ENCODE measurements around the gene ELN. TPM values are rescaled to one million over a fixed set of nuclear protein-coding genes. Genes with fewer than 3 reads are reported as not detected.

The ELN gene
- total RNA-seq, 3 donors from 2014 or later = 25.9 to 134 (median 31.8) TPM

DNA sequence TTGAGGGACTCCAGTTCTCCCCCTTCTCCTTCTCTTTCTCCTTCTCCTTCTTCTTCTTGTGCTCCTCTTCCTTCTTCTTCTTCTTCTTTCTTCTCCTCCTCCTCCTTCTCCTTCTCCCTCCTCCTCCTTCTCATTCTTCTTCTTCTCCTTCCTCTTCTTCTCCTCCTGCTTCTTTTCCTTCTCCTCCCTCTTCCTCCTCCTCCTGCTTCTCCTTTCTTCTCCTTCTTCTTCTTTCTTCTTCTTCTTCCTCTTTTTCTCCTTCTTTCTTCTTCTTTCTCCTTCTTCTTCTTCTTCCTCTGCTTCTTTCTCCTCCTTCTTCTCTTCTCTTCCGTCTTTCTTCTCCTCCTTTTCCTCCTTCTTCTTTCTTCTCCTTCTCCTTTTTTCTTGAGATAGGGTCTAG is 30.0 kb downstream of the ELN start:
- H3K4me1 ChIP-seq = peaks cover 0 to 7% of the 10 kb centered on the region in 2 donors
- no peak for DNase-seq (ENCODE audit: low spot score in 2 of 2)
- no peak overlapping the region for H3K4me3 ChIP-seq
- no peaks in the 10 kb centered on the region for H3K36me3 ChIP-seq
- H3K9me3 ChIP-seq = no peaks in the 10 kb centered on the region
- intact Hi-C loops (cut with DNase I; ENCODE audit: low total_unique reads) = loop anchor here (5.0 kb wide), 1 partner anchor 134 kb away; no protein-coding TSS in a partner anchor
- H3K27ac ChIP-seq = no peak overlapping the region
- no peaks in the 10 kb centered on the region for H3K27me3 ChIP-seq
- no peak for TF ChIP-seq POLR2AphosphoS5 (IDR thresholded peaks at IDR 0.05)
- TF ChIP-seq, protein P1, sequence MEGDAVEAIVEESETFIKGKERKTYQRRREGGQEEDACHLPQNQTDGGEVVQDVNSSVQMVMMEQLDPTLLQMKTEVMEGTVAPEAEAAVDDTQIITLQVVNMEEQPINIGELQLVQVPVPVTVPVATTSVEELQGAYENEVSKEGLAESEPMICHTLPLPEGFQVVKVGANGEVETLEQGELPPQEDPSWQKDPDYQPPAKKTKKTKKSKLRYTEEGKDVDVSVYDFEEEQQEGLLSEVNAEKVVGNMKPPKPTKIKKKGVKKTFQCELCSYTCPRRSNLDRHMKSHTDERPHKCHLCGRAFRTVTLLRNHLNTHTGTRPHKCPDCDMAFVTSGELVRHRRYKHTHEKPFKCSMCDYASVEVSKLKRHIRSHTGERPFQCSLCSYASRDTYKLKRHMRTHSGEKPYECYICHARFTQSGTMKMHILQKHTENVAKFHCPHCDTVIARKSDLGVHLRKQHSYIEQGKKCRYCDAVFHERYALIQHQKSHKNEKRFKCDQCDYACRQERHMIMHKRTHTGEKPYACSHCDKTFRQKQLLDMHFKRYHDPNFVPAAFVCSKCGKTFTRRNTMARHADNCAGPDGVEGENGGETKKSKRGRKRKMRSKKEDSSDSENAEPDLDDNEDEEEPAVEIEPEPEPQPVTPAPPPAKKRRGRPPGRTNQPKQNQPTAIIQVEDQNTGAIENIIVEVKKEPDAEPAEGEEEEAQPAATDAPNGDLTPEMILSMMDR (IDR thresholded peaks at IDR 0.05) = no peak
- no peak for TF ChIP-seq POLR2A (IDR thresholded peaks at IDR 0.05)

DNA sequence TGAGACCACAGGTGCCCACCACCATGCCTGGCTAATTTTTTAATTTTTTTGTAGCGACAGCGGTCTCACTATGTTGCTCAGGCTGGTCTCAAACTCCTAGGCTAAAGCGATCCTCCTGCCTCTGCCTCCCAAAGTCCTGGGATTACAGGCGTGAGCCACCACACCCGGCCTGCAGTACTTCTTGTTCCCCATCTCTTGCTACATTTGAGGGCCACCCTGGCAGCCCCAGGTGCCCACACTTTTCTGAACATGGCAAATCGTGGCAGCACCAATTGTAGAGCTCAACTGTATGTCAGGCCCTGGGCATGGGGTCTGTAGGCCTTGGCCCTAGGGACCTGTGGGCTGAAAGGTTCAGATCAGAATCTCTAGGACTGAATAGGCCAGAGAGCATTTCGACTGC is 30.5 kb downstream of the ELN start:
- Histone ChIP-seq H3K4me1 (peaks cover 0 to 7% of the 10 kb centered on the region in 2 donors), H3K9me3 (no peaks in the 10 kb centered on the region), H3K27me3 (no peaks in the 10 kb centered on the region), H3K36me3 (no peaks in the 10 kb centered on the region), H3K4me3 (no peak overlapping the region), H3K27ac (no peak overlapping the region)
- TF ChIP-seq POLR2A (IDR thresholded peaks at IDR 0.05) (no peak), POLR2AphosphoS5 (IDR thresholded peaks at IDR 0.05) (no peak)
- TF ChIP-seq, protein P1 (IDR thresholded peaks at IDR 0.05) = no peak
- intact Hi-C loops (cut with DNase I; ENCODE audit: low total_unique reads) = loop anchor here (5.0 kb wide), 1 partner anchor 134 kb away; no protein-coding TSS in a partner anchor
- DNase-seq (ENCODE audit: low spot score in 2 of 2) = no peak

DNA sequence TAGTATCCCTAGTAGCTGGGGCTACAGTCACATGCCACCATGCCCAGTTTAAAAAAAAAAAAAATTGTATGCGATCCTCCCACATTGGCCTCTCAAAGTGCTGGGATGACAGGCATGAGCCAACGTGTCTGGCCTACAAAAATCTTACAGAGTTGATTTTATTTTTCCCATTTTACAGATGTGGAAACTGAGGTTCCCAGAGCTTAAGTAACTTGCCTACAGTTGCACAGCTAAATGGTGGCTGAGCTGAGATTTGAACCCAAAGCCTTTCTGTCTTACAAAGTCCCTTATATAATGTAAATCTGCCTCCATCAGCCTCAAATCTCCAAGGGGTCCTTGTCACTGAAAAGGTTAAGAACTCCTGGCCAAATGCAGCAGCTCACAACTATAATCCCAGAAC is 31.1 kb downstream of the ELN start:
- TF ChIP-seq POLR2A (IDR thresholded peaks at IDR 0.05) (no peak), POLR2AphosphoS5 (IDR thresholded peaks at IDR 0.05) (no peak)
- TF ChIP-seq, protein P1 (IDR thresholded peaks at IDR 0.05) = no peak
- no peaks in the 10 kb centered on the region for H3K36me3 ChIP-seq
- intact Hi-C loops (cut with DNase I; ENCODE audit: low total_unique reads) = loop anchor here (5.0 kb wide), 1 partner anchor 133 kb away; no protein-coding TSS in a partner anchor
- H3K27me3 ChIP-seq = no peaks in the 10 kb centered on the region
- no peaks in the 10 kb centered on the region for H3K9me3 ChIP-seq
- peaks cover 0 to 7% of the 10 kb centered on the region in 2 donors for H3K4me1 ChIP-seq
- no peak overlapping the region for H3K4me3 ChIP-seq
- H3K27ac ChIP-seq = peak overlapping the region in 1 of 2 donors; percentile 93
- DNase-seq (ENCODE audit: low spot score in 2 of 2) = no peak

DNA sequence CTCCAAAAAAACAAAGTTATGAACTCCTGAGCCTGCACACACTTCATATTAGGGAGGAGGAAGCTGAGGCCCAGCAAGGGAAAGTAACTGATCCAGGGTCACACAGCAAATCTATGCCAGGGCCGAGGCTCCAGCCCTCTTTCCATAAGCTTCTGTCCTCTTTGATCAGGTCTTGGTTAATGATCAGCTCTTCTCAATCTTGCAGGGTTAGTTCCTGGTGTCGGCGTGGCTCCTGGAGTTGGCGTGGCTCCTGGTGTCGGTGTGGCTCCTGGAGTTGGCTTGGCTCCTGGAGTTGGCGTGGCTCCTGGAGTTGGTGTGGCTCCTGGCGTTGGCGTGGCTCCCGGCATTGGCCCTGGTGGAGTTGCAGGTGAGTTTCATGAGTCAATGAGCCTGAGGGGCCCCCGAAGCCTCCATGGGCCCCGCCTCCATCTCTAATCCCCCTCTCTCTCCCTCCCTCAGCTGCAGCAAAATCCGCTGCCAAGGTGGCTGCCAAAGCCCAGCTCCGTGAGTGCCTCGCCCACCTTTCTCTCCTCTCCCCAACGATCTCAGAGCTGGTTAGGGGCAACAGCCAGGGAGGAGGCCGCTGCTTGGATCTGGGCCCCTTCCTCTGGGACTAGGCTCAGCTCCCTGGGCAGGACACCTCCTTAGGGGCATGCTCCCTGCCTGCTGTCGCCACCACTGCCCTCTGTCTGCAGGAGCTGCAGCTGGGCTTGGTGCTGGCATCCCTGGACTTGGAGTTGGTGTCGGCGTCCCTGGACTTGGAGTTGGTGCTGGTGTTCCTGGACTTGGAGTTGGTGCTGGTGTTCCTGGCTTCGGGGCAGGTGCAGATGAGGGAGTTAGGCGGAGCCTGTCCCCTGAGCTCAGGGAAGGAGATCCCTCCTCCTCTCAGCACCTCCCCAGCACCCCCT is 32.0 kb downstream of the ELN start:
- Histone ChIP-seq H3K4me3 (peak overlapping the region in 1 of 3 donors; percentile 32), H3K4me1 (peaks cover 0 to 7% of the 10 kb centered on the region in 2 donors), H3K36me3 (no peaks in the 10 kb centered on the region), H3K27me3 (no peaks in the 10 kb centered on the region), H3K27ac (peak overlapping the region; percentile 74 to 93), H3K9me3 (no peaks in the 10 kb centered on the region)
- intact Hi-C loops (cut with DNase I; ENCODE audit: low total_unique reads) = loop anchor here (5.0 to 10.0 kb wide), 2 partner anchors 115 to 132 kb away; partner anchors contain the start of gene EIF4H
- peak; percentile 83 to 84 for DNase-seq (ENCODE audit: low spot score in 2 of 2)
- TF ChIP-seq, protein P1 (IDR thresholded peaks at IDR 0.05) = no peak
- TF ChIP-seq POLR2A (IDR thresholded peaks at IDR 0.05) = no peak
- no peak for TF ChIP-seq POLR2AphosphoS5 (IDR thresholded peaks at IDR 0.05)
